Lung (tissue), 12 donors: ENCODE results near the gene KCNIP4. TPM values are rescaled to one million over a fixed set of nuclear protein-coding genes. Genes with fewer than 3 reads are reported as not detected.

Source experiments
- ATAC-seq: fragments of 200-7000 bp; cut with Tn5 transposase; one replicate; pipeline ENCODE4 v1.9.1; 2020; ENCODE audit warnings: moderate number of reproducible peaks; ENCODE audit not compliant: insufficient read depth, low FRiP score
- DNase-seq, 3 donors: peaks; one replicate each; pipeline ENCODE4 v3.0.0-alpha.2; 2013 to 2017
- H3K27ac ChIP-seq, 2 donors: one replicate each; pipeline ENCODE4 v1.5.1; 2013; ENCODE audit warnings: mild to moderate bottlenecking in 2 of 2, moderate library complexity in 2 of 2, control low read depth in 1 of 2, inconsistent platforms in 1 of 2, low read depth in 1 of 2, low read length in 1 of 2
- H3K27me3 ChIP-seq, 3 donors: one replicate each; pipeline ENCODE4 v1.5.1; 2013; ENCODE audit warnings: low read length in 2 of 3; ENCODE audit not compliant: control insufficient read depth in 3 of 3, insufficient read depth in 3 of 3
- H3K36me3 ChIP-seq, 4 donors: one replicate each; pipeline ENCODE4 v1.5.1; 2013; ENCODE audit warnings: low read length in 4 of 4, mild to moderate bottlenecking in 1 of 4, moderate library complexity in 1 of 4; ENCODE audit not compliant: control insufficient read depth in 4 of 4, insufficient read depth in 4 of 4
- H3K4me1 ChIP-seq, 5 donors: one replicate each; pipeline ENCODE4 v1.5.1; 2013; ENCODE audit warnings: low read length in 5 of 5, mild to moderate bottlenecking in 2 of 5, moderate library complexity in 1 of 5; ENCODE audit not compliant: control insufficient read depth in 5 of 5, insufficient read depth in 5 of 5
- H3K4me3 ChIP-seq: one replicate; pipeline ENCODE4 v1.5.1; 2013; ENCODE audit warnings: mild to moderate bottlenecking, control low read depth, moderate library complexity
- H3K9ac ChIP-seq, 2 donors: one replicate each; pipeline ENCODE4 v1.5.1; 2013; ENCODE audit warnings: low read length in 2 of 2, control low read depth in 1 of 2; ENCODE audit not compliant: insufficient read depth in 1 of 2
- H3K9me3 ChIP-seq, 4 donors: one replicate each; pipeline ENCODE4 v1.5.1; 2013; ENCODE audit warnings: low read length in 3 of 4, mild to moderate bottlenecking in 1 of 4, moderate library complexity in 1 of 4; ENCODE audit not compliant: control insufficient read depth in 4 of 4, insufficient read depth in 3 of 4
- WGBS, 2 donors: extraction: QIAGEN DNeasy Blood & Tissue Kit; methylation state at CpG; one replicate each; pipeline ENCODE4 v1.1.7; 2013; 5-methylcytosine and 5-hydroxymethylcytosine counted together
- polyA plus RNA-seq, 2 donors: library from polyadenylated mRNA; stranded (reverse); fragments of 200-250 nt; gene quantifications; one replicate each; pipeline ENCODE4 v1.2.1, GENCODE V29; 2013
- total RNA-seq, 2 donors: library from RNA; depleted of rRNA in 1 of 2; stranded (reverse); fragments of >200 nt in 1 of 2; gene quantifications; one replicate each; pipeline ENCODE4 v1.2.1, GENCODE V29; 2014 to 2021
- TF ChIP-seq, protein P1 (sequence below): IDR thresholded peaks from 2 replicates; pipeline ENCODE4 v1.5.1; 2012; ENCODE audit warnings: mild to moderate bottlenecking; ENCODE audit errors: control extremely low read depth, extremely low read depth
- donor health status: control.
- donor health status: control.
- donor health status: Bipolar disorder and iron deficiency.
- donor health status: healthy.
- donor health status: DM: yes; HTN: yes; CAD: no.

KCNIP4 gene
- total and polyA plus RNA-seq, 4 donors = 0.11 TPM; not detected in 3

DNA sequence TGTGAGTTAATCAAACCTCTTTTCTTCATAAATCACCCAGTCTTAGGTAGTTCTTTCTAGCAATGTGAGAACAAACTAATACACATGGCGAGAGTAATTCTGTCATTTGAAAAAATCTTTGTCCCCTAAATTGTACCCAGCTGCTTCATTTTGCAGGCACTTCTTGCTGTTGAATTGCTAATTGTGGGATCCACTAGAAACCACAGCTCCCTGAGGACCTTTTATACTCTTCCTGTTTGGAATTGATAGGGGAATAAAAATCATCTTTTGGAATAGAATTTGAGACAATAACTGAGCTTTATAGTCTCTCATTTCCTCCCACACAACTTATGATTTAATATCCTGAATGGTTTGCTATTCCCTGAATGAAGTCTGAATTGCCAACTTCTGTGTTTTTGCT is 1078.1 kb downstream of the KCNIP4 start:
- no peaks in the 10 kb centered on the region for H3K4me1 ChIP-seq
- TF ChIP-seq, protein P1, sequence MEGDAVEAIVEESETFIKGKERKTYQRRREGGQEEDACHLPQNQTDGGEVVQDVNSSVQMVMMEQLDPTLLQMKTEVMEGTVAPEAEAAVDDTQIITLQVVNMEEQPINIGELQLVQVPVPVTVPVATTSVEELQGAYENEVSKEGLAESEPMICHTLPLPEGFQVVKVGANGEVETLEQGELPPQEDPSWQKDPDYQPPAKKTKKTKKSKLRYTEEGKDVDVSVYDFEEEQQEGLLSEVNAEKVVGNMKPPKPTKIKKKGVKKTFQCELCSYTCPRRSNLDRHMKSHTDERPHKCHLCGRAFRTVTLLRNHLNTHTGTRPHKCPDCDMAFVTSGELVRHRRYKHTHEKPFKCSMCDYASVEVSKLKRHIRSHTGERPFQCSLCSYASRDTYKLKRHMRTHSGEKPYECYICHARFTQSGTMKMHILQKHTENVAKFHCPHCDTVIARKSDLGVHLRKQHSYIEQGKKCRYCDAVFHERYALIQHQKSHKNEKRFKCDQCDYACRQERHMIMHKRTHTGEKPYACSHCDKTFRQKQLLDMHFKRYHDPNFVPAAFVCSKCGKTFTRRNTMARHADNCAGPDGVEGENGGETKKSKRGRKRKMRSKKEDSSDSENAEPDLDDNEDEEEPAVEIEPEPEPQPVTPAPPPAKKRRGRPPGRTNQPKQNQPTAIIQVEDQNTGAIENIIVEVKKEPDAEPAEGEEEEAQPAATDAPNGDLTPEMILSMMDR = no peak
- no peaks in the 10 kb centered on the region for H3K27me3 ChIP-seq
- DNase-seq (no peak), ATAC-seq (no peak)
- peaks cover 0 to 3% (median 0%) of the 10 kb centered on the region in 4 donors for H3K9me3 ChIP-seq
- no peaks in the 10 kb centered on the region for H3K36me3 ChIP-seq
- no peak overlapping the region for H3K4me3 ChIP-seq
- 81 to 89% methylated on average over 1 of the region's 1 CpG for WGBS, 2 donors
- H3K27ac ChIP-seq = no peak overlapping the region
- H3K9ac ChIP-seq = no peak overlapping the region

DNA sequence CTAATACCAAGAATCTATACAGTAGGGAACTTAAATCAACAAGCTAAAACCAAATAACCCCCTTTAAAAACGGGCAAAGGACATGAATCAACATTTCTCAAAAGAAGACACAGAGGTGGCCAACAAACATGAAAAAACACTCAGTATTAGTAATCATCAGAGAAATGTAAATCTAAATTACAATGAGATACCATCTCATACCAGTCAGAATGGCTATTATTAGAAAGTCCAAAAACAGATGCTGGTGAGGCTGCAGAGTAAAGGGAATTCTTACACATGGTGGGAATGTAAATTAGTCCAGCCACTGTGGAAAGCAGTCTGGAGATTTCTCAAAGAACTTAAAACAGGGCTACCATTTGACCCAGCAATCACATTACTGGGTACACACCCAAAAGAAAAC is 1080.5 kb downstream of the KCNIP4 start:
- no peak overlapping the region for H3K9ac ChIP-seq
- ATAC-seq (no peak), DNase-seq (no peak)
- H3K4me3 ChIP-seq = no peak overlapping the region
- H3K27me3 ChIP-seq = no peaks in the 10 kb centered on the region
- peaks cover 0 to 4% (median 0%) of the 10 kb centered on the region in 4 donors for H3K9me3 ChIP-seq
- no peaks in the 10 kb centered on the region for H3K4me1 ChIP-seq
- no peak overlapping the region for H3K27ac ChIP-seq
- WGBS, 2 donors = 39 to 60% methylated on average over 1 of the region's 1 CpG
- TF ChIP-seq, protein P1 = no peak
- no peaks in the 10 kb centered on the region for H3K36me3 ChIP-seq

DNA sequence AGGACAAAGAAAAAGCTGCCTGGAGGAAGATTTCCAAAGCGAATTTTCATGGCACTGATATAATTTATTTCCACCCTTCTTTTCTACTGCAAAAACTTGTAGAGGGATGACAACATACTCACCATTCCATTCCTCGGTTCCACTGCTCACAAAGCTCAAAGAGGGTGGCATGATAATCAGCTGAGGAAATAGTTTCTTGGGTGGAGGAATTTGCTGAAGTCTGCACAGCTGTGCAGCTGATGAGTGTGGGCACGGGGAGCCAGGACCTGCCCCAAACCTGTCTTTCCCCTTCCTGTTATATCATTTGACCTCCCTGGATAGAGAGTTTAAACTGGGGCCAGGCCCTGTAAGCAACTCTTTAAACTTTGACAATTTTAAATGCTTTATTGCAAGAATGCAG is 1087.7 kb downstream of the KCNIP4 start:
- ATAC-seq = no peak
- Histone ChIP-seq H3K4me1 (no peaks in the 10 kb centered on the region), H3K27me3 (no peaks in the 10 kb centered on the region), H3K4me3 (no peak overlapping the region), H3K27ac (no peak overlapping the region), H3K9me3 (peaks cover 0 to 4% (median 0%) of the 10 kb centered on the region in 4 donors), H3K9ac (no peak overlapping the region), H3K36me3 (no peaks in the 10 kb centered on the region)
- TF ChIP-seq, protein P1 = no peak
- WGBS, 2 donors = 68 to 70% methylated on average over 3 of the region's 3 CpGs
- DNase-seq = no peak

DNA sequence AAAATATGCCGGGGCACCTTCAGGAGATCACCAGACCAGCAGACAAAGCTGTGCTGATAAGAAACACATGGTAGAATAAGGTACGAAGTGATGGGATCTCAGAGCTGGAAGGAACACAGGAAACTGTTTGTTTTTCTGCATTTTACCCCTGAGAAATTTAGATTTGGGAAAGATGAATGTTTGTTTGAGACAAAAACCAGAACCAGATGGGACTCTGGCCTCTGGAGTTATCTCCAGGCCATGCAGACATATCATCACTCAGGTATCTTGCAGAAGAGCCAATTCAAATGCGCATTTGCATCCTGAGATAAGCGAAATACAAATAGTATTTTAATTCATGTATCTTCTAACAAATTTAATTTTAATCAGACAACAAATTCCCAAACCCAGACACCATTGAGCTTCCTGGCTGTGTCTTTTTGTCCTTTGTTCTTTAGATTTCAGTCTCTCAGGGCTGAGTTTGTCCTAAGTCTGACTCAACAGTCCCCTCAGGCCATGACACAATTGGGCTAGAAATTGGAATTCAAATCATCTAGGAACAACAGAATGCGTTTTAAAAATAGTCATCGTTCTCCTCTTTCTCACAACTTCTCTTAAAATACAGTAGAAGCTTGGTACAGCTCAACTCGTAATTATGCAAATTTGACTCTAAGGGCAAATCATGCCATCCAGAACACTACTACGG is 1089.3 kb downstream of the KCNIP4 start:
- ATAC-seq = no peak
- WGBS, 2 donors = 85 to 90% methylated on average over 8 of the region's 8 CpGs

More for the DNA sequence above, 1089.3 kb downstream of the KCNIP4 start:
- TF ChIP-seq, protein P1 = no peak
- Histone ChIP-seq H3K4me1 (no peaks in the 10 kb centered on the region), H3K9ac (no peak overlapping the region), H3K9me3 (peaks cover 0 to 4% (median 0%) of the 10 kb centered on the region in 4 donors), H3K27me3 (no peaks in the 10 kb centered on the region), H3K4me3 (no peak overlapping the region), H3K27ac (no peak overlapping the region), H3K36me3 (no peaks in the 10 kb centered on the region)
- DNase-seq = no peak
